ENCODE results near the gene WASF2.
"Not testable (repeated sequence)": the region's sequence is repeated elsewhere in the genome, so short reads cannot be mapped to it uniquely, and the experiment has no call there.

Gene WASF2

GRCh38 chr1:27432725-27433124, 57.2 kb downstream of the WASF2 start:
- DNase-seq (ENCODE audit: low spot score), result not testable (repeated sequence)
- WGBS, 2 donors (ENCODE audit: extremely low coverage in 2 of 2, insufficient read length in 2 of 2, insufficient replicate concordance in 1 of 2), result no CpG with 5 or more reads among the region's 1 CpG
- peaks cover 5 to 27% of the 10 kb centered on the region in 2 donors for H3K4me1 ChIP-seq (ENCODE audit: control insufficient read depth in 2 of 2, insufficient read depth in 1 of 2, low read depth in 1 of 2, low read length in 2 of 2)

GRCh38 chr1:27431601-27431940, 58.4 kb downstream of the WASF2 start:
- H3K4ac ChIP-seq (ENCODE audit: low read length), result no peak overlapping the region
- DNase-seq (ENCODE audit: low spot score), result no peak
- H2BK12ac ChIP-seq (ENCODE audit: low read length), result no peak overlapping the region
- no peaks in the 10 kb centered on the region for H3K79me1 ChIP-seq (ENCODE audit: low read depth, low read length)
- H3K18ac ChIP-seq (ENCODE audit: low read length), result no peak overlapping the region
- no peak overlapping the region for H3K14ac ChIP-seq (ENCODE audit: low read length)
- no peaks in the 10 kb centered on the region for H3K27me3 ChIP-seq (ENCODE audit: control insufficient read depth in 3 of 3, insufficient read depth in 3 of 3, low read depth in 1 of 3, low read length in 3 of 3)
- H2BK15ac ChIP-seq (ENCODE audit: low read length), result no peak overlapping the region
- no peak overlapping the region for H3K4me2 ChIP-seq (ENCODE audit: insufficient read depth, low read length, poor library complexity, severe bottlenecking)
- no peak overlapping the region for H3K27ac ChIP-seq (replicated peaks; ENCODE audit: low read length)
- H3K4me1 ChIP-seq (ENCODE audit: control insufficient read depth in 2 of 2, insufficient read depth in 1 of 2, low read depth in 1 of 2, low read length in 2 of 2), result peaks cover 4 to 23% of the 10 kb centered on the region in 2 donors
- H3K23ac ChIP-seq (ENCODE audit: low read depth, low read length, poor library complexity), result no peak overlapping the region
- no peak overlapping the region for H4K91ac ChIP-seq (ENCODE audit: low read depth, low read length, poor library complexity)
- no peak overlapping the region for H3K9ac ChIP-seq (ENCODE audit: low read depth, low read length, poor library complexity)
- no peak overlapping the region for H4K8ac ChIP-seq (ENCODE audit: low read depth, low read length)
- no peaks in the 10 kb centered on the region for H3K9me3 ChIP-seq (replicated peaks in 1 of 2; ENCODE audit: control insufficient read depth in 2 of 2, insufficient read depth in 1 of 2, low read depth in 1 of 2, low read length in 2 of 2)
- no peak overlapping the region for H2BK5ac ChIP-seq (ENCODE audit: low read length)
- no peak overlapping the region for H2AK5ac ChIP-seq (ENCODE audit: low read depth, low read length)
- H2AFZ ChIP-seq (ENCODE audit: low read length), result no peak overlapping the region
- no peak overlapping the region for H3K4me3 ChIP-seq (ENCODE audit: low read length in 2 of 2)
- H2BK120ac ChIP-seq (ENCODE audit: low read depth, low read length), result no peak overlapping the region
- peaks cover 3 to 21% of the 10 kb centered on the region in 2 donors for H3K36me3 ChIP-seq (replicated peaks in 1 of 2; ENCODE audit: control insufficient read depth in 2 of 2, insufficient read depth in 2 of 2, low read length in 2 of 2)
- no CpG with 5 or more reads among the region's 2 CpGs for WGBS, 2 donors (ENCODE audit: extremely low coverage in 2 of 2, insufficient read length in 2 of 2, insufficient replicate concordance in 1 of 2)

More at GRCh38 chr1:27432725-27433124, 57.2 kb downstream of the WASF2 start:
- not testable (repeated sequence) for H3K14ac ChIP-seq (ENCODE audit: low read length); H3K4ac ChIP-seq (ENCODE audit: low read length); H2BK5ac ChIP-seq (ENCODE audit: low read length); H2BK120ac ChIP-seq (ENCODE audit: low read depth, low read length); H3K79me1 ChIP-seq (ENCODE audit: low read depth, low read length); H3K36me3 ChIP-seq (replicated peaks in 1 of 2; ENCODE audit: control insufficient read depth in 2 of 2, insufficient read depth in 2 of 2, low read length in 2 of 2); H3K18ac ChIP-seq (ENCODE audit: low read length); H2AFZ ChIP-seq (ENCODE audit: low read length); H2BK12ac ChIP-seq (ENCODE audit: low read length); H4K91ac ChIP-seq (ENCODE audit: low read depth, low read length, poor library complexity); H2BK15ac ChIP-seq (ENCODE audit: low read length); H4K8ac ChIP-seq (ENCODE audit: low read depth, low read length); H2AK5ac ChIP-seq (ENCODE audit: low read depth, low read length); H3K23ac ChIP-seq (ENCODE audit: low read depth, low read length, poor library complexity); H3K9me3 ChIP-seq (replicated peaks in 1 of 2; ENCODE audit: control insufficient read depth in 2 of 2, insufficient read depth in 1 of 2, low read depth in 1 of 2, low read length in 2 of 2); H3K27me3 ChIP-seq (ENCODE audit: control insufficient read depth in 3 of 3, insufficient read depth in 3 of 3, low read depth in 1 of 3, low read length in 3 of 3); H3K4me2 ChIP-seq (ENCODE audit: insufficient read depth, low read length, poor library complexity, severe bottlenecking); H3K27ac ChIP-seq (replicated peaks; ENCODE audit: low read length); H3K9ac ChIP-seq (ENCODE audit: low read depth, low read length, poor library complexity); H3K4me3 ChIP-seq (ENCODE audit: low read length in 2 of 2)

- H3K18ac ChIP-seq (ENCODE audit: low read length), result no peak overlapping the region
- H2AK5ac ChIP-seq (ENCODE audit: low read depth, low read length), result no peak overlapping the region
- no CpG with 5 or more reads among the region's 1 CpG for WGBS, 2 donors (ENCODE audit: extremely low coverage in 2 of 2, insufficient read length in 2 of 2, insufficient replicate concordance in 1 of 2)
- H2BK5ac ChIP-seq (ENCODE audit: low read length), result no peak overlapping the region
- H4K8ac ChIP-seq (ENCODE audit: low read depth, low read length), result no peak overlapping the region
- no peak overlapping the region for H3K4ac ChIP-seq (ENCODE audit: low read length)
- no peaks in the 10 kb centered on the region for H3K9me3 ChIP-seq (replicated peaks in 1 of 2; ENCODE audit: control insufficient read depth in 2 of 2, insufficient read depth in 1 of 2, low read depth in 1 of 2, low read length in 2 of 2)
- no peak overlapping the region for H2AFZ ChIP-seq (ENCODE audit: low read length)
- H3K36me3 ChIP-seq (replicated peaks in 1 of 2; ENCODE audit: control insufficient read depth in 2 of 2, insufficient read depth in 2 of 2, low read length in 2 of 2), result peaks cover 3 to 27% of the 10 kb centered on the region in 2 donors
- H3K27ac ChIP-seq (replicated peaks; ENCODE audit: low read length), result no peak overlapping the region
- H3K14ac ChIP-seq (ENCODE audit: low read length), result no peak overlapping the region
- H3K23ac ChIP-seq (ENCODE audit: low read depth, low read length, poor library complexity), result no peak overlapping the region
- H3K9ac ChIP-seq (ENCODE audit: low read depth, low read length, poor library complexity), result no peak overlapping the region
- H2BK15ac ChIP-seq (ENCODE audit: low read length), result no peak overlapping the region
- no peak overlapping the region for H3K4me3 ChIP-seq (ENCODE audit: low read length in 2 of 2)
- no peak overlapping the region for H2BK12ac ChIP-seq (ENCODE audit: low read length)
- no peak overlapping the region for H4K91ac ChIP-seq (ENCODE audit: low read depth, low read length, poor library complexity)
- no peaks in the 10 kb centered on the region for H3K79me1 ChIP-seq (ENCODE audit: low read depth, low read length)
- H2BK120ac ChIP-seq (ENCODE audit: low read depth, low read length), result no peak overlapping the region
- H3K27me3 ChIP-seq (ENCODE audit: control insufficient read depth in 3 of 3, insufficient read depth in 3 of 3, low read depth in 1 of 3, low read length in 3 of 3), result no peaks in the 10 kb centered on the region
- DNase-seq (ENCODE audit: low spot score), result no peak
- no peak overlapping the region for H3K4me2 ChIP-seq (ENCODE audit: insufficient read depth, low read length, poor library complexity, severe bottlenecking)
- H3K4me1 ChIP-seq (ENCODE audit: control insufficient read depth in 2 of 2, insufficient read depth in 1 of 2, low read depth in 1 of 2, low read length in 2 of 2), result peaks cover 3 to 18% of the 10 kb centered on the region in 2 donors
Measured at GRCh38 chr1:27430903-27431600, 58.9 kb downstream of the WASF2 start.

GRCh38 chr1:27429029-27429425, 60.9 kb downstream of the WASF2 start:
- H3K79me1 ChIP-seq (ENCODE audit: low read depth, low read length), result no peaks in the 10 kb centered on the region
- no peak overlapping the region for H2BK15ac ChIP-seq (ENCODE audit: low read length)
- no CpG with 5 or more reads among the region's 2 CpGs for WGBS, 2 donors (ENCODE audit: extremely low coverage in 2 of 2, insufficient read length in 2 of 2, insufficient replicate concordance in 1 of 2)
- no peak overlapping the region for H3K14ac ChIP-seq (ENCODE audit: low read length)
- H2BK120ac ChIP-seq (ENCODE audit: low read depth, low read length), result no peak overlapping the region
- H3K4me1 ChIP-seq (ENCODE audit: control insufficient read depth in 2 of 2, insufficient read depth in 1 of 2, low read depth in 1 of 2, low read length in 2 of 2), result peaks cover 3 to 16% of the 10 kb centered on the region in 2 donors
- no peak overlapping the region for H4K8ac ChIP-seq (ENCODE audit: low read depth, low read length)
- no peak overlapping the region for H3K18ac ChIP-seq (ENCODE audit: low read length)
- H2AK5ac ChIP-seq (ENCODE audit: low read depth, low read length), result no peak overlapping the region
- H2AFZ ChIP-seq (ENCODE audit: low read length), result no peak overlapping the region
- H3K23ac ChIP-seq (ENCODE audit: low read depth, low read length, poor library complexity), result no peak overlapping the region
- H3K4me3 ChIP-seq (ENCODE audit: low read length in 2 of 2), result no peak overlapping the region
- no peak overlapping the region for H2BK12ac ChIP-seq (ENCODE audit: low read length)
- H4K91ac ChIP-seq (ENCODE audit: low read depth, low read length, poor library complexity), result no peak overlapping the region
- H3K36me3 ChIP-seq (replicated peaks in 1 of 2; ENCODE audit: control insufficient read depth in 2 of 2, insufficient read depth in 2 of 2, low read length in 2 of 2), result peaks cover 3 to 44% of the 10 kb centered on the region in 2 donors
- H2BK5ac ChIP-seq (ENCODE audit: low read length), result no peak overlapping the region
- H3K27me3 ChIP-seq (ENCODE audit: control insufficient read depth in 3 of 3, insufficient read depth in 3 of 3, low read depth in 1 of 3, low read length in 3 of 3), result no peaks in the 10 kb centered on the region
- no peak overlapping the region for H3K9ac ChIP-seq (ENCODE audit: low read depth, low read length, poor library complexity)
- no peak overlapping the region for H3K4me2 ChIP-seq (ENCODE audit: insufficient read depth, low read length, poor library complexity, severe bottlenecking)
- H3K27ac ChIP-seq (replicated peaks; ENCODE audit: low read length), result no peak overlapping the region
- DNase-seq (ENCODE audit: low spot score), result no peak
- H3K9me3 ChIP-seq (replicated peaks in 1 of 2; ENCODE audit: control insufficient read depth in 2 of 2, insufficient read depth in 1 of 2, low read depth in 1 of 2, low read length in 2 of 2), result no peaks in the 10 kb centered on the region
- no peak overlapping the region for H3K4ac ChIP-seq (ENCODE audit: low read length)

Measured in neuronal stem cell (in vitro differentiated cells).